ENCODE data around the gene NLRC5.

NLRC5 gene

DNA sequence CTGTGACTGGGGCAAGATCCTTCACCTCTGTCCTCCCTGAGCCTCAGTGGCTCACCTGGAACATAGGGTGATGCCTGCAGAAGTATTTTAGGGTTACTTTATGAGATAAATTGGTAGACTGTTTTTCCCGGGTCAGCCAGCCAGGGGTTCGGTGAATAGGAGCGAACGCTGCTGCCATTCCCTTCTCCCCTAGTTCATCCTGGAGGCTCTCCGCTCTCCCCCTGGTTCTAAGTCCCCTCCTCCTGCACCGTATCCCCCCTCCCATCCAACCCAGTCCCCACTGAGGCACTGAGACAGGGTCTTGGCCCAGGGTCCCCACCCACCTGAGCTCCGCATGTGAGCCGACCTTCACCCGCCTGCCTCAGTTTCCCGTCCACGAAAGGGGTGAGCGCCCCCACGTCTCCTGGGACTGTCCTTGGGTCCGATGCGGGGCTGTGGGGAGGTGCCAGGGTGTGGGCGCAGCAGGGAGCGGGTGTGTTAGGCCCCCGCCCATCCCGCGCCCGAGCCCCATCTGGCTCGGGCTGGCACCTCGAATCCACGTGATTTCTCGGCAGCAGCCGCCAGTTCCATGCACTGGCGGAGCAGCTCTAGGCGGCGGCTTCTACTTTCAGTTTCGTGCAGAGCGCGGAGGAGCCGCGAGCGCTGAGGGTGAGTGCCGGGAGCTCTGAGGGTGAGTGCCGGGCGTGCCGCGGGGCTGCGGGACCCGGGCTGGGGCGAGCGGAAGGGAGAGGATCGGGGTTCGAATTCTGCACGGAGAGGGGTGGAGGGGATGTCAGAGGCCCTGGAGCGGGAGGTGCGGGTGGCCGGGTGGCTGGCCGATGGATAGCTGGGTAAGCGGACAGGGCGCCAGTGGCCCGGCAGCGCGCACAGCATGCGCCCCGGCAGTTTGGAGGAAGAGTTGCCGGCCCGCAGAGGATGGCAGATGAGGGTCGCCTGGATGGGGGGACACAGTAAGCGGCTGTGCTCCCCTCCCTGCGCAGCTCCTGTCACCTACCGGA lies at the start of gene NLRC5 (continued):
- TF ChIP-seq, protein P1, sequence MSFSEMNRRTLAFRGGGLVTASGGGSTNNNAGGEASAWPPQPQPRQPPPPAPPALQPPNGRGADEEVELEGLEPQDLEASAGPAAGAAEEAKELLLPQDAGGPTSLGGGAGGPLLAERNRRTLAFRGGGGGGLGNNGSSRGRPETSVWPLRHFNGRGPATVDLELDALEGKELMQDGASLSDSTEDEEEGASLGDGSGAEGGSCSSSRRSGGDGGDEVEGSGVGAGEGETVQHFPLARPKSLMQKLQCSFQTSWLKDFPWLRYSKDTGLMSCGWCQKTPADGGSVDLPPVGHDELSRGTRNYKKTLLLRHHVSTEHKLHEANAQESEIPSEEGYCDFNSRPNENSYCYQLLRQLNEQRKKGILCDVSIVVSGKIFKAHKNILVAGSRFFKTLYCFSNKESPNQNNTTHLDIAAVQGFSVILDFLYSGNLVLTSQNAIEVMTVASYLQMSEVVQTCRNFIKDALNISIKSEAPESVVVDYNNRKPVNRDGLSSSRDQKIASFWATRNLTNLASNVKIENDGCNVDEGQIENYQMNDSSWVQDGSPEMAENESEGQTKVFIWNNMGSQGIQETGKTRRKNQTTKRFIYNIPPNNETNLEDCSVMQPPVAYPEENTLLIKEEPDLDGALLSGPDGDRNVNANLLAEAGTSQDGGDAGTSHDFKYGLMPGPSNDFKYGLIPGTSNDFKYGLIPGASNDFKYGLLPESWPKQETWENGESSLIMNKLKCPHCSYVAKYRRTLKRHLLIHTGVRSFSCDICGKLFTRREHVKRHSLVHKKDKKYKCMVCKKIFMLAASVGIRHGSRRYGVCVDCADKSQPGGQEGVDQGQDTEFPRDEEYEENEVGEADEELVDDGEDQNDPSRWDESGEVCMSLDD (tag by site-specific recombination; IDR thresholded peaks at IDR 0.05), result no peak
- TF ChIP-seq, protein P2, sequence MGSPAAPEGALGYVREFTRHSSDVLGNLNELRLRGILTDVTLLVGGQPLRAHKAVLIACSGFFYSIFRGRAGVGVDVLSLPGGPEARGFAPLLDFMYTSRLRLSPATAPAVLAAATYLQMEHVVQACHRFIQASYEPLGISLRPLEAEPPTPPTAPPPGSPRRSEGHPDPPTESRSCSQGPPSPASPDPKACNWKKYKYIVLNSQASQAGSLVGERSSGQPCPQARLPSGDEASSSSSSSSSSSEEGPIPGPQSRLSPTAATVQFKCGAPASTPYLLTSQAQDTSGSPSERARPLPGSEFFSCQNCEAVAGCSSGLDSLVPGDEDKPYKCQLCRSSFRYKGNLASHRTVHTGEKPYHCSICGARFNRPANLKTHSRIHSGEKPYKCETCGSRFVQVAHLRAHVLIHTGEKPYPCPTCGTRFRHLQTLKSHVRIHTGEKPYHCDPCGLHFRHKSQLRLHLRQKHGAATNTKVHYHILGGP (tag by site-specific recombination; IDR thresholded peaks at IDR 0.05), result no peak
- TF ChIP-seq ZNF529 (tag by site-specific recombination; IDR thresholded peaks at IDR 0.05; ENCODE audit: insufficient replicate concordance) (no peak), ZFP41 (tag by site-specific recombination; IDR thresholded peaks at IDR 0.05; ENCODE audit: borderline replicate concordance) (no peak), ZNF510 (tag by site-specific recombination; IDR thresholded peaks at IDR 0.05; ENCODE audit: insufficient replicate concordance) (no peak), ZNF785 (tag by site-specific recombination; IDR thresholded peaks at IDR 0.05) (no peak), ZNF449 (tag by site-specific recombination; IDR thresholded peaks at IDR 0.05) (peak; percentile 96), ZNF16 (tag by site-specific recombination; IDR thresholded peaks at IDR 0.05; ENCODE audit: low read depth) (no peak), ZNF366 (tag by site-specific recombination; conservative IDR thresholded peaks at IDR 0.05) (no peak; the same call in 1 of the 2 replicates), KLF9 (tag by site-specific recombination; IDR thresholded peaks at IDR 0.05; ENCODE audit: low read depth) (peak; percentile 68; the same call in 1 of the 2 replicates), ZBTB17 (tag by site-specific recombination; IDR thresholded peaks at IDR 0.05) (peak; percentile 98), ZNF121 (tag by site-specific recombination; IDR thresholded peaks at IDR 0.05) (no peak), ZSCAN23 (tag by site-specific recombination; IDR thresholded peaks at IDR 0.05) (no peak), ATF2 (tag by site-specific recombination; IDR thresholded peaks at IDR 0.05; ENCODE audit: low read depth) (no peak), ZNF621 (tag by site-specific recombination; IDR thresholded peaks at IDR 0.05) (no peak), ZNF660 (tag by site-specific recombination; IDR thresholded peaks at IDR 0.05) (peak; percentile 18; the same call in 1 of the 2 replicates), ZNF19 (tag by site-specific recombination; IDR thresholded peaks at IDR 0.05; ENCODE audit: low read depth) (no peak), ZNF558 (tag by site-specific recombination; IDR thresholded peaks at IDR 0.05) (no peak), ZNF555 (tag by site-specific recombination; conservative IDR thresholded peaks at IDR 0.05) (no peak), IKZF3 (tag by site-specific recombination; IDR thresholded peaks at IDR 0.05) (no peak), ZNF37A (tag by site-specific recombination; IDR thresholded peaks at IDR 0.05) (no peak), ZNF311 (tag by site-specific recombination; IDR thresholded peaks at IDR 0.05; ENCODE audit: borderline replicate concordance) (no peak), BCL11A (tag by site-specific recombination; IDR thresholded peaks at IDR 0.05; ENCODE audit: low read depth) (0 out of 2 replicates have a peak, but pooled peaks have one; percentile 20), ZNF792 (tag by site-specific recombination; IDR thresholded peaks at IDR 0.05) (no peak), ZNF140 (tag by site-specific recombination; IDR thresholded peaks at IDR 0.05) (no peak), GFI1B (tag by site-specific recombination; IDR thresholded peaks at IDR 0.05) (no peak)
- TF ChIP-seq, protein P3, sequence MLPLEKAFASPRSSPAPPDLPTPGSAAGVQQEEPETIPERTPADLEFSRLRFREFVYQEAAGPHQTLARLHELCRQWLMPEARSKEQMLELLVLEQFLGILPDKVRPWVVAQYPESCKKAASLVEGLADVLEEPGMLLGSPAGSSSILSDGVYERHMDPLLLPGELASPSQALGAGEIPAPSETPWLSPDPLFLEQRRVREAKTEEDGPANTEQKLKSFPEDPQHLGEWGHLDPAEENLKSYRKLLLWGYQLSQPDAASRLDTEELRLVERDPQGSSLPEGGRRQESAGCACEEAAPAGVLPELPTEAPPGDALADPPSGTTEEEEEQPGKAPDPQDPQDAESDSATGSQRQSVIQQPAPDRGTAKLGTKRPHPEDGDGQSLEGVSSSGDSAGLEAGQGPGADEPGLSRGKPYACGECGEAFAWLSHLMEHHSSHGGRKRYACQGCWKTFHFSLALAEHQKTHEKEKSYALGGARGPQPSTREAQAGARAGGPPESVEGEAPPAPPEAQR (tag by site-specific recombination; IDR thresholded peaks at IDR 0.05), result no peak
- TF ChIP-seq, protein P4, sequence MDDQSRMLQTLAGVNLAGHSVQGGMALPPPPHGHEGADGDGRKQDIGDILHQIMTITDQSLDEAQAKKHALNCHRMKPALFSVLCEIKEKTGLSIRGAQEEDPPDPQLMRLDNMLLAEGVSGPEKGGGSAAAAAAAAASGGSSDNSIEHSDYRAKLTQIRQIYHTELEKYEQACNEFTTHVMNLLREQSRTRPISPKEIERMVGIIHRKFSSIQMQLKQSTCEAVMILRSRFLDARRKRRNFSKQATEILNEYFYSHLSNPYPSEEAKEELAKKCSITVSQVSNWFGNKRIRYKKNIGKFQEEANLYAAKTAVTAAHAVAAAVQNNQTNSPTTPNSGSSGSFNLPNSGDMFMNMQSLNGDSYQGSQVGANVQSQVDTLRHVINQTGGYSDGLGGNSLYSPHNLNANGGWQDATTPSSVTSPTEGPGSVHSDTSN (CRISPR knock-in tag; IDR thresholded peaks at IDR 0.05), result no peak
